NCI-H748 treated with DMSO at 0.1 percent for 48 hours (cell line): ENCODE results near the gene LTN1.
"Not testable (repeated sequence)": the region's sequence is repeated elsewhere in the genome, so short reads cannot be mapped to it uniquely, and the experiment has no call there.

ENCODE experiments used
- DNase-seq: peaks from one replicate; lab custom pipeline; 2025; lab: John Stamatoyannopoulos, UW

LTN1 gene

GRCh38 chr21:28988146-28988545, 4.5 kb downstream of the LTN1 start:
- DNase-seq, result not testable (repeated sequence)

GRCh38 chr21:28986677-28987076, 6.0 kb downstream of the LTN1 start:
- no peak for DNase-seq

- DNase-seq, result no peak
Measured at GRCh38 chr21:28982637-28983036, 10.0 kb downstream of the LTN1 start.

GRCh38 chr21:28979092-28979491, 13.6 kb downstream of the LTN1 start:
- no peak for DNase-seq

- no peak for DNase-seq
Measured at GRCh38 chr21:28975397-28975796, 17.3 kb downstream of the LTN1 start.

GRCh38 chr21:28974531-28975227, 18.0 kb downstream of the LTN1 start:
- no peak for DNase-seq

GRCh38 chr21:28972398-28972797, 20.3 kb downstream of the LTN1 start:
- DNase-seq, result no peak

GRCh38 chr21:28971171-28971570, 21.5 kb downstream of the LTN1 start:
- DNase-seq, result no peak

- DNase-seq, result no peak
Measured at GRCh38 chr21:28963831-28964230, 28.8 kb downstream of the LTN1 start.

GRCh38 chr21:28962465-28962864, 30.2 kb downstream of the LTN1 start:
- no peak for DNase-seq

GRCh38 chr21:28961927-28962326, 30.8 kb downstream of the LTN1 start:
- DNase-seq, result no peak

GRCh38 chr21:28960245-28960644, 32.4 kb downstream of the LTN1 start:
- no peak for DNase-seq

GRCh38 chr21:28959367-28960099, 33.1 kb downstream of the LTN1 start:
- no peak for DNase-seq

GRCh38 chr21:28953247-28953646, 39.4 kb downstream of the LTN1 start:
- no peak for DNase-seq

- DNase-seq, result no peak
Measured at GRCh38 chr21:28952686-28953085, 40.0 kb downstream of the LTN1 start.

GRCh38 chr21:28949318-28949717, 43.4 kb downstream of the LTN1 start:
- DNase-seq, result no peak

GRCh38 chr21:28944296-28944695, 48.4 kb downstream of the LTN1 start:
- DNase-seq, result no peak

GRCh38 chr21:28943631-28944030, 49.0 kb downstream of the LTN1 start:
- DNase-seq, result no peak

- DNase-seq, result no peak
Measured at GRCh38 chr21:28938726-28939125, 54.0 kb downstream of the LTN1 start.

GRCh38 chr21:28937737-28938136, 54.9 kb downstream of the LTN1 start:
- DNase-seq, result no peak

GRCh38 chr21:28936721-28937120, 56.0 kb downstream of the LTN1 start:
- DNase-seq, result no peak

- no peak for DNase-seq
Measured at GRCh38 chr21:28936036-28936435, 56.6 kb downstream of the LTN1 start.

GRCh38 chr21:28932717-28933116, 60.0 kb downstream of the LTN1 start:
- DNase-seq, result peak; percentile 24
